Hindlimb muscle (tissue), 1 donor: ENCODE measurements around the gene FHIP1B. TPM values are rescaled to one million over a fixed set of nuclear protein-coding genes. Genes with fewer than 3 reads are reported as not detected.

Source experiments
- DNase-seq: peaks from one replicate; pipeline ENCODE4 v3.0.0-alpha.2; 2013
- polyA plus RNA-seq: library from polyadenylated mRNA; unstranded; fragments of 120-200 nt; gene quantifications from one replicate; pipeline ENCODE4 v1.2.1, GENCODE V29; 2013; ENCODE audit not compliant: insufficient read length

The FHIP1B gene
- polyA plus RNA-seq, 1 donor, result 28.8 TPM

- DNase-seq, result no peak
Measured at GRCh38 chr11:6238902-6239301, 4.5 kb upstream of the FHIP1B start, which contains the start of gene CNGA4. Gene CNGA4 (plus strand): TSS chr11:6239089. CDS start chr11:6239207, 118 bp downstream.

- no peak for DNase-seq
Measured at GRCh38 chr11:6237761-6238302, 3.4 kb upstream of the FHIP1B start.

DNA sequence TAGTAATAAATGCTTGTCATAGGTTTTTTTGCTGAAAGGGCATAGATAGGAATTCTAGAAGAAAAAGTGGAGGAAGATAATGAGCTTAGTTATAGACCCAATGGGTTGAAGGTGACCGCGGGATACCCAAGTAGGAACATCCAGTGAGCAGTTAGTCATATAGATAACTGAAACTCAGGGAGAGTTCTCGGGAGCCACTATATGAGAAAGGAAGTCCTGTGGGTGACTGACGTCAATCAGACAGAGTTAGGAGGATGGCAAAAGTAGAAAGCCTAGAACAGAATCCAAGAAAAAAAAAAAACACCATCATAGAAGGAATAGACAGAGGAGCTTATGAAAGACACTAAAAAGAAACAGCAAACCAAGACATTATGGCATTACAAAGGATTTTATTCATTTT lies 2.8 kb upstream of the FHIP1B start:
- DNase-seq, result no peak

DNA sequence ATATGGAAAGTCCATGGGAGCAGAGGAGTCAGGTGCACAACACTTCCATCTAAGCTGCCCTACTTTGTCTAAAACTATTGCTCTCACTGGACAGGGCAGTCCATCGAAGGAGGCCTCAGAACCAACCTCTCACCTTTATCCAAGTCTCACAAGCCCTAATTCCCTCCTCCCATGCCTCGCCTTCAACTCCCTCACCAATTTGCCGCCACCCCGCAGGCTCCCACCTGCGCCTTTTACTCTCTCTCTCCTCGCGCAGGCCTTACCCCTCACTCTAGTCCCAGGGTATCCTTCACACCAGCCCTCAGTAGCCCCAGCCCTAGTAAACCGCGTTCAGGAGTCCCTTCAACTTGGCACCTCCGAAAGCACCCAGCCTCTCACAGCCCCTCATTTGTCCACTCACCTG lies 451 bp downstream of the FHIP1B start:
- DNase-seq, result peak; percentile 11

DNA sequence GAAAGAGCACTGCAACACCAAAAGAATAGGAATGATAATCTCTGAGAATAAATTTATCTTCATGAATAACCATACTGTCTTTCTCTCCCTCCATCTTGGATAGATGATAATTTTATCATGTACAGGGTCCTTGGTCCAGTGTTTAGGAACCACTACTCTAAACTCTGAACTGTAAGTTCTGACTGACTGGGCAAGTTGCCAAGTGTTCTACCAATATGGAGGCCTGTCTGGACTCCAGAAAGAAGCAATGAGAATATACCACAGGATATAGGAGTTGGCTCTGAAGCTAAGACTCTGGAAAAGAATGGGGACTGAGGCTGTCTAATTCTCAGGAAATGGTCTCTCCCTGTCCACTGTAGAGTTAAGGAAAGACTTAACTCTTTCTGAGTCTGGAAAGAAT lies 1.5 kb downstream of the FHIP1B start:
- DNase-seq, result no peak

DNA sequence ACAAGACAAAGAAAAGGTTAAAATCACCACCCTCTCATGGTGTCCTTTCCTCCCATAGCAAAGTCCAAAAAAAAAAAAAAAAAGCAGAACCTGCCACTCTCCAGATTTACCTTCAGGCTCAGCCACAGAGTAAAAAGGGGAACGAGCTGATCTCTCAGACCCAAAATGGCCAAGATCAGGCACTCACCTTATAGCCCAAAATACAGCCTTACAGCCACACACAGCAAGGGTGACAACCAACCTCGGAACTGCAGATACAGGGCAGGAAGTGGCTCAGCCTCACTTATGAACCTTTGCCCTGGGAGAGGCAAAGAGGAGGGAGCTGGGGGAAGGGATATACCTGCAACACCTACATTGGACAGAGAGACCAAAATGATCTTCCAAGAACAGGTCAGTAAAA lies 4.5 kb downstream of the FHIP1B start:
- DNase-seq, result no peak

- DNase-seq, result no peak
Measured at GRCh38 chr11:6228520-6228919, 5.9 kb downstream of the FHIP1B start.

DNA sequence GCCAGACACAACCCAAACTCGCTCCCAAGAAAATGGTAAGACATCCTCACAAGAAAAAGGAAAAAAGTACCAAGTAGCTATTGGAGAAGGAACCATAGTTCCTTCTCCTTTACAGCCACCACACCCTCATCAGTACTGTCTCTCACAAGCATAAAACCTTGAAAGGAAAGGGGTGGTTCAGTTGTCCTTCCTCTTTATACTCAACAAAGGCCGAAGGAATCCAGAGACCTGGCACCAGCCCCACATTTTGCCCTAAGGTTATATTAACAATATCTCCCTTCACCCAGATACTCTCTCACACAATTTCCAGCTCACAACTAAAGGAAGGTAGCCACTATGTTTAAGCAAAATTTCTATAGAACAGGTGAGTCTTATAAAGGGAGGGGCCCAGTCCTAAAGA lies 8.5 kb downstream of the FHIP1B start:
- no peak for DNase-seq

GRCh38 chr11:6225024-6225423 lies 9.4 kb downstream of the FHIP1B start:
- no peak for DNase-seq

GRCh38 chr11:6224421-6224820 lies 10.0 kb downstream of the FHIP1B start:
- no peak for DNase-seq

- DNase-seq, result no peak
Measured at GRCh38 chr11:6223854-6224253, 10.6 kb downstream of the FHIP1B start.

GRCh38 chr11:6219359-6219758 lies 15.1 kb downstream of the FHIP1B start:
- no peak for DNase-seq

DNA sequence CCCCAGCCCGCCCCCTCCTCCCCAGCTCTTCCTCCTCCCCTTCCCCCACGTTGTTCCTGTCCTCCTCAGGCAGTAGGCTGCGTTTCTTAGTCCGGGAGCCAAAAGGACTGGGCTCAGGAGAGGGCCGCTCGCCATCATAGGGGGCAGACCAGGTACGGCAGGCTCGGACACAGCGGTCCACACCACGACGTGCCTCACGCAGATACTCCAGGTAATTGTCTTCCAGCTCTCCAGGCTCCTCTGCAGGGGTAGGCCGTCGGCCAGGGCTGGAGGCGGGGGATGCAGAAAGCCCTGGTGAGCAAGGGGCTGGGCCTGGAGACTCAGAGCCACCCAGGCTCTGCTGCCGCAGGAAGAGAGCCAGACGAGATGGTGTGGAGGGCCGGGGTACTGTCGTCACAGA lies 16.7 kb downstream of the FHIP1B start:
- DNase-seq, result no peak

DNA sequence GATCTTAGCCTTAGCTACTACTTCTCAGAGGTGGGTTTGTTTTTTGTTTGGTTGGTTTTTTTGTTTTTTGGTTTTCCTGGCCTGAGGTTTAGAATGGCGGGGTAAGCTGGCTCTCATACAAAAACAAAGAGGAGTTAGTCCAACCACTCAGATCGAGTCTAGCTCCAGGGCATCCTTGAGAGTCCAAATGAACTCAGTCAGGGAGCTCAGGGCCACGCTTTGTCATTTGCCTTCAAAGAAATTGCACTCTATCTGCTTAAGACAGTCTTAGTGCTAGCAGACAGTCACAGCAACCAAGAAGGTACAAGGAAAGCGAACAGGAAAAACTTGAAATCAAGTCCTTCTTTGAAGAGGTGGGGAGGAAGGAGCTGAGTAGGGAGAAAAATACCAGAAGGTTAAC lies 17.9 kb downstream of the FHIP1B start:
- DNase-seq, result no peak

DNA sequence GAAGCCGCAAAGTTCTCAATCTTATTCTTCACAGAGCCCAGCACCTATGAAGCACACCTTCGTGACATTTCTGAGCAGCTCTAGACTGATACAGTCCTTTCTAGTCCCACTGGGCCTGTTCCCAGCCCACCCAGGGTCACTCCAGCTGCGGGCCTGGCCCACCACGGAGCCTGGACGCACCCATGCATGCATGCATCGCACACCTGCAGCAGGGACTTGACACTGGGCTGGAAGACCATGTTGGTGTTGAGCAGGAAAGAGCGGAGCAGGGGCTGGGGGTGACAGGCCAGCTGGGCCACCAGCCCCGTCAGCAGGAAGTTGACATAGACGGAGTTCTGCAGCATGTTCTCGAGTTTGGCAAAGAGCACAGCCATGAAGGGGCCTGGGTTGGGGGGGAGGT lies 19.9 kb downstream of the FHIP1B start:
- no peak for DNase-seq

GRCh38 chr11:6210274-6210955 lies 24.0 kb downstream of the FHIP1B start:
- no peak for DNase-seq

GRCh38 chr11:6209801-6210200 lies 24.6 kb downstream of the FHIP1B start:
- no peak for DNase-seq

DNA sequence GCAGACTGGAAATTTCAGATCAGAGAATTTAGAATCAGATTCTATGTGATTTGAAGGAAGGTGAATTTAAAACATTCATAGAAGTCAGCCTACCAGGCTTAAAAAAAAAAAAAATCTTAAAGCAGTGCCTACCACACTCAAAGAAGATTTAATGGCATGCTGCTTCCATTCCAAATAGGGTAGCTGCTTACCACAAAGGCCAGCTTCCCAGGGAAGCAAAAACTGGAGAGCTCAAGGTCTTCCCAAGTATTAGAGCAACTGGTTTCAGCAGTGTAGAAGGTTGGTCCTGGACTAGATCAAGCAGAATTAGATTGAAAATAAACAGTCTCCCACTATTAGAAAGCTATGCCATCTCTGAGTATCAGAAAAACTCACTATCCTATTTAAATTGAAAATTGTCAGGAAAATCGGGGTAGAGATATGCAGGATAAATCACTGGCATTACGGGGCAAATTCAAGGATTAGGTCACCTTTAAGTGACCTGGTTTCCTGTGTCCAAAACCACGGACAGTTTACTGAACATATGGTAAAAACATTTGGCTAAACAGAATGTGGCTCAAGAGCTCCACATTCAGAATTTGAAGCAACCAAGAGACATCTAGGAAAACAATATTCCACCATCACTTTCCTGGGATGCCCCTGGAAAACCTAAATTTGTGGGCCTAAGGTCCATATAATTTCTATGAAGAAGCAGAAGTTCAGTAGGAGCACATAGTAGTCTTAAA lies 27.8 kb downstream of the FHIP1B start:
- no peak for DNase-seq

DNA sequence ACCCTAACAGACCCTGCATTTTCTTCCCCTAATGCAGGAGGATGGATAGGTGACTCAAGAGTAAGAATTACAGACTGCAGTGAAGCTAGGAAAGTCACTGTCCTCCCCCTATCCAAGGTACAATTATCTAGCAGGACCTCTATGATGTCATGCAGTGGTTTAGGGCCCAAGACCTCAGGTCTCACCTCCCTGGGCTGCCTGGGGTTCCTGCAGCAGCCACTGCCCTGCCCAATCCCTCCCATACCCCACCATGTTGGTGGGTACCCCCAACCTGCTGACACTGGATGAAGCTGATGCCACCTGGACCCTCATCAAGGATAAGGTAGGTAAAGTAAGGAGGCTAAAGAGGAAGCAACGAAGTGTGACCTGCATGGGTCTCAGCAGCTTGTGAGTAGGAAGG lies 29.1 kb downstream of the FHIP1B start, which contains the start of gene C11orf42:
Gene C11orf42, plus strand, starts transcription at position 192 of the 400 bp plus-strand sequence. Its CDS starts 59 bp downstream, at position 251.
- no peak for DNase-seq

- no peak for DNase-seq
Measured at GRCh38 chr11:6204706-6205105, 29.7 kb downstream of the FHIP1B start.

DNA sequence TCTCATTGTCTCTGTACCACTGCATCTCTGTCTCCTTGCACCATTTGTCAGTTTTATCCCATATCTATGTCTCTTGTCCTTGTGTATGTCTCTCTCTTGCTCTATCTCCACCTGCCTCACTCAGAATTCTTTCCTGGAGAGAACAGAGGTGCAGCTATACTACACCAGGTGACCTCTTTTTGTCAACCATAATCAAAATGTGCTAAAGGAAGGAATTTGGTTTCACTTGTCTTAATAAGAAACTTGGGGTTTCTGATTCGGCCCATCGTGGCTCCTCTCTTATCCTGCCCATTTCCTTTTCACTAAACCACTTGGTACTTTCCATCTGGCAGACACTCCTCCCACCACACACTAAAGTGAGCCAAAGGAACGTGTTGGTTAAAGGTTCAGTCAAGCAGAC lies 31.1 kb downstream of the FHIP1B start:
- no peak for DNase-seq

GRCh38 chr11:6202041-6202440 lies 32.4 kb downstream of the FHIP1B start:
- DNase-seq, result no peak

DNA sequence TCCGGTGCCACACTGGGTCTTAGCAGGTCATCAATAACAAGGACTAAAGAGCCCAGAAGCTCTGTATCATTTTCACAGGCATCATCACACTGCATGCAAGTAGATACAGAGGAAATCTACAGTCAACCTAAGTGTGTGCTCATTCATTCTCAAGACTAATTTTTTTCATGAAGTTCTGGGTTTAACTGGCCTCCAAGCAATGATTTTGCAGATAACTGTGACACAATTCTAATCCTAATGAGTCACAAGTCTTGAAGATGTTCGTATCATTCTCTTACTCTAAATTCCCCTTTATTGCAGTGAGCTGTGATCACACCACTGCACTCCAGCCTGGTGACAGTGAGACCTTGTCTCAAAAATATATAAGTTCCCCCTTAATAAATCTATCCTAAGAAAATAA lies 33.0 kb downstream of the FHIP1B start:
- no peak for DNase-seq

DNA sequence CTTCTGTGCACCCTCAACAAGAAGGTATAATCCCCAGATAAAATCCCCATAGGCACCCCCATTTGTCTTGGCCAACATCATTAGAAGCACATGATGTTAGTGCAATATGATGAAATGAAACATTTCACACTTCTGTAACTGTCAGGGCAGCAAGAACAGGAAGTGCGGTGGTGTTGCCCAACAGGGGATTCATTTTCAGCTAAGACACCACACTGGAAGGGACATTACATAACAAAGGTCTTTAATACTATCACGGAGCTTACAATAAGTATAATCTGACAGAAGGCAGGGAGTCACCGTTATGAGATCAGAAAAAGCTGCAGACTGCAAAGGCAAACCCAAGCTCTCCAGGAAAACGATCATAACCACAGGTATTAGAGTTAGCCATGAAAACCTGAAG lies 33.5 kb downstream of the FHIP1B start:
- DNase-seq, result peak; percentile 10
